ENCODE results near the gene ABCG1. TPM values are rescaled to one million over a fixed set of nuclear protein-coding genes. Genes with fewer than 3 reads are reported as not detected.

ABCG1 gene
- total and polyA plus RNA-seq, 2 of the 4 experiments (the other 2 are of a cell fraction) = 0.19 to 0.36 TPM

GRCh38 chr21:42287193-42288083 is 68.5 kb downstream of the ABCG1 start:
- BruUV-seq (replicated peaks) = no TSS peak
- H2AK9ac ChIP-seq (replicated peaks; ENCODE audit: low read depth, low read length, poor library complexity) = no peak overlapping the region
- H2AFZ ChIP-seq (replicated peaks; ENCODE audit: low read length, poor library complexity) = no peak overlapping the region
- DNase-seq (no peak), ATAC-seq (ENCODE audit: low read depth) (no peak)
- H3K4ac ChIP-seq (ENCODE audit: low read depth, low read length) = no peak overlapping the region
- peaks cover 2% of the 10 kb centered on the region; the same call in 1 of the 2 replicates for H3K4me1 ChIP-seq (ENCODE audit: control insufficient read depth, insufficient read depth, low read length)
- no peaks in the 10 kb centered on the region for H3K79me1 ChIP-seq (ENCODE audit: low read depth in 1 of 2, low read length in 2 of 2)
- H4K91ac ChIP-seq (ENCODE audit: insufficient read depth, low read depth, low read length) = no peak overlapping the region
- H3K9me1 ChIP-seq (ENCODE audit: insufficient read depth, low read length) = peaks cover 1% of the 10 kb centered on the region
- H2BK20ac ChIP-seq (ENCODE audit: low read depth, low read length) = no peak overlapping the region
- no peak overlapping the region for H3K23ac ChIP-seq (ENCODE audit: low read depth, low read length)
- H4K8ac ChIP-seq (ENCODE audit: low read depth in 2 of 2, low read length in 2 of 2) = no peak overlapping the region
- no peak overlapping the region for H2AK5ac ChIP-seq (ENCODE audit: low read depth, low read length)
- no peak overlapping the region for H3K18ac ChIP-seq (ENCODE audit: low read depth, low read length)
- H4K20me1 ChIP-seq (ENCODE audit: insufficient read depth, low read length) = no peaks in the 10 kb centered on the region; the same call in 1 of the 2 replicates
- no peak for TF ChIP-seq RFX5 (IDR thresholded peaks at IDR 0.05; ENCODE audit: low read depth, low read length)
- no peak for TF ChIP-seq FOS (IDR thresholded peaks at IDR 0.05; ENCODE audit: low read depth, low read length)
- no peak for TF ChIP-seq MXI1 (IDR thresholded peaks at IDR 0.05; ENCODE audit: borderline replicate concordance, low read depth, low read length)
- no peak for TF ChIP-seq CTCF (conservative IDR thresholded peaks at IDR 0.05; ENCODE audit: low read depth, low read length)
- no peak for TF ChIP-seq POLR2A (IDR thresholded peaks at IDR 0.05; ENCODE audit: low read depth, low read length)
- no peak for TF ChIP-seq SMC3 (IDR thresholded peaks at IDR 0.05; ENCODE audit: low read depth, low read length)
- TF ChIP-seq RAD21 (IDR thresholded peaks at IDR 0.05; ENCODE audit: low read length) = no peak
- TF ChIP-seq MAFK (IDR thresholded peaks at IDR 0.05; ENCODE audit: low read depth, low read length) = no peak
- no peak for TF ChIP-seq BHLHE40 (IDR thresholded peaks at IDR 0.05; ENCODE audit: low read depth, low read length)
- no peak for TF ChIP-seq MAZ (IDR thresholded peaks at IDR 0.05; ENCODE audit: borderline replicate concordance, low read depth, low read length)
- H3K36me3 ChIP-seq (ENCODE audit: control insufficient read depth, insufficient read depth, low read length) = peaks cover 19% of the 10 kb centered on the region; the same call in 1 of the 2 replicates
- dilution Hi-C loops (cut with HindIII; ENCODE audit: low sequenced_read_pairs, unreplicated experiment) = no loop called here
- no peak overlapping the region for H3K9ac ChIP-seq (ENCODE audit: low read depth, low read length)
- intact Hi-C loops (cut with micrococcal nuclease) = no loop called here
- H3K14ac ChIP-seq (replicated peaks; ENCODE audit: low read depth, low read length) = no peak overlapping the region
- H3K27ac ChIP-seq (ENCODE audit: insufficient read depth, low read length) = no peak overlapping the region
- H3K9me3 ChIP-seq (ENCODE audit: control insufficient read depth, insufficient read depth, low read length) = peaks cover 2% of the 10 kb centered on the region; the same call in 1 of the 2 replicates
- H3K27me3 ChIP-seq (ENCODE audit: control insufficient read depth, insufficient read depth, low read length) = no peaks in the 10 kb centered on the region
- no peak overlapping the region for H4K5ac ChIP-seq (ENCODE audit: low read depth, low read length)
- CTCF ChIA-PET = no interaction called here
- no peak overlapping the region for H3K4me3 ChIP-seq (ENCODE audit: insufficient read depth, low read depth, low read length)
- H2BK15ac ChIP-seq (ENCODE audit: low read depth, low read length) = no peak overlapping the region
- H2BK120ac ChIP-seq (ENCODE audit: low read depth, low read length) = no peak overlapping the region
- H3K56ac ChIP-seq (ENCODE audit: extremely low read depth, insufficient read depth, low read length) = no peak overlapping the region
- H2BK5ac ChIP-seq (ENCODE audit: low read depth, low read length, poor library complexity, severe bottlenecking) = no peak overlapping the region
- POLR2A ChIA-PET (ENCODE audit: unreplicated experiment) = no interaction called here
- in situ Hi-C loops (cut with MboI; ENCODE audit: low sequenced_read_pairs) = no loop called here
- 80% methylated on average over 21 of the region's 36 CpGs; no CpG with 5 or more reads in 1 of the 2 experiments for WGBS, 2 experiments (ENCODE audit: extremely low coverage in 2 of 2, insufficient read length in 1 of 2)
- H3K4me2 ChIP-seq (ENCODE audit: low read depth, low read length) = no peak overlapping the region
